B cell (primary cell): ENCODE results near the gene NPC2. TPM values are rescaled to one million over a fixed set of nuclear protein-coding genes. Genes with fewer than 3 reads are reported as not detected.
A peak's percentile ranks its signal among the peaks of the same experiment; 100 is the strongest.

Experiments
- ATAC-seq: fragments of 200-7000 bp; cut with Tn5 transposase; one replicate; pipeline ENCODE4 v1.10.0; 2021; ENCODE audit warnings: low read depth, mild to moderate bottlenecking, moderate number of reproducible peaks, moderate library complexity
- CTCF ChIA-PET: fragments of 350-600 bp; sonication (Branson Sonifier 250); formaldehyde crosslinking; loops from one replicate; lab custom pipeline; 2021; ENCODE audit warnings: antibody characterized with exemption, inconsistent platforms; lab: Charles Lee
- POLR2A ChIA-PET: fragments of 350-600 bp; sonication (Branson Sonifier 250); formaldehyde crosslinking; loops from one replicate; lab custom pipeline; 2021; ENCODE audit warnings: antibody characterized with exemption; lab: Charles Lee
- DNase-seq: peaks from one replicate; pipeline ENCODE4 v3.0.0; 2013
- H2AFZ ChIP-seq: 2 replicates; pipeline ENCODE4 v1.6.1; 2012; ENCODE audit warnings: mild to moderate bottlenecking, low read depth, low read length; ENCODE audit not compliant: insufficient read depth, poor library complexity, severe bottlenecking
- H3K27ac ChIP-seq, 2 donors: 1 replicate in 1 of 2; 2 replicates in 1 of 2; pipeline ENCODE4 v1.5.1; 2012 to 2013; ENCODE audit warnings: low read length in 2 of 2, mild to moderate bottlenecking in 2 of 2, moderate library complexity in 1 of 2
- H3K27me3 ChIP-seq, 4 experiments: fragments of 200-600 bp in 1 of 4; sonication (generic) in 1 of 4; replicated peaks in 1 of 4; 1 replicate in 2 of 4; 2 replicates in 2 of 4; pipeline versions ENCODE4 v1.6.1 to v1.7.0; 2013 to 2016; ENCODE audit warnings: low read length in 3 of 4, mild to moderate bottlenecking in 2 of 4, mixed read lengths in 1 of 4, moderate library complexity in 1 of 4; ENCODE audit not compliant: insufficient read depth in 4 of 4, control insufficient read depth in 3 of 4; ENCODE audit errors: control extremely low read depth in 1 of 4
- H3K36me3 ChIP-seq, 2 experiments: replicated peaks in 1 of 2; 1 replicate in 1 of 2; 2 replicates in 1 of 2; pipeline versions ENCODE4 v1.6.1 to v1.7.1; 2013; ENCODE audit warnings: low read length in 1 of 2; ENCODE audit not compliant: insufficient read depth in 2 of 2, control insufficient read depth in 1 of 2; ENCODE audit errors: control extremely low read depth in 1 of 2, extremely low read depth in 1 of 2
- H3K4me1 ChIP-seq, 2 donors: fragments of 200-600 bp in 1 of 2; sonication (generic) in 1 of 2; 1 replicate in 1 of 2; 2 replicates in 1 of 2; pipeline versions ENCODE4 v1.5.1 to v1.6.1; 2013 to 2017; ENCODE audit warnings: low read length in 2 of 2; ENCODE audit not compliant: control insufficient read depth in 2 of 2, insufficient read depth in 2 of 2
- H3K4me2 ChIP-seq: replicated peaks from 2 replicates; pipeline ENCODE3; 2012; ENCODE audit warnings: mild to moderate bottlenecking, low read depth, low read length; ENCODE audit not compliant: poor library complexity, severe bottlenecking
- H3K4me3 ChIP-seq, 5 experiments: fragments of 200-600 bp in 1 of 5; sonication (generic) in 1 of 5; 1 replicate in 3 of 5; 2 replicates in 2 of 5; pipeline versions ENCODE4 v1.5.1 to v1.7.0; 2011 to 2016; ENCODE audit warnings: low read length in 4 of 5, mild to moderate bottlenecking in 4 of 5, low read depth in 2 of 5, control low read depth in 1 of 5, moderate library complexity in 1 of 5; ENCODE audit not compliant: insufficient read depth in 1 of 5; ENCODE audit errors: control extremely low read depth in 1 of 5, extremely low read depth in 1 of 5
- H3K79me2 ChIP-seq: fragments of 200-600 bp; sonication (generic); one replicate; pipeline ENCODE4 v1.6.0; 2016; ENCODE audit warnings: low read length; ENCODE audit not compliant: control insufficient read depth, insufficient read depth
- H3K9ac ChIP-seq: fragments of 200-600 bp; sonication (generic); 2 replicates; pipeline ENCODE4 v1.6.1; 2017; ENCODE audit warnings: mild to moderate bottlenecking, low read length, moderate library complexity
- H3K9me3 ChIP-seq, 3 donors: one replicate each; pipeline versions ENCODE4 v1.6.1 to v1.7.1; 2013; ENCODE audit warnings: low read length in 2 of 3; ENCODE audit not compliant: control insufficient read depth in 2 of 3, insufficient read depth in 1 of 3; ENCODE audit errors: control extremely low read depth in 1 of 3
- H4K20me1 ChIP-seq: 2 replicates; pipeline ENCODE4 v1.6.0; 2012; ENCODE audit warnings: mild to moderate bottlenecking, low read length; ENCODE audit not compliant: insufficient read depth, control insufficient read depth, poor library complexity, severe bottlenecking
- H3K27ac Mint-ChIP-seq: one replicate; pipeline ENCODE4 v1.8.0; 2021; ENCODE audit warnings: mixed read lengths
- H3K27me3 Mint-ChIP-seq: one replicate; pipeline ENCODE4 v1.8.0; 2021; ENCODE audit warnings: mixed read lengths
- H3K4me1 Mint-ChIP-seq: one replicate; pipeline ENCODE4 v1.8.0; 2021; ENCODE audit warnings: mixed read lengths
- H3K4me3 Mint-ChIP-seq: one replicate; pipeline ENCODE4 v1.8.0; 2021; ENCODE audit warnings: mixed read lengths
- H3K9me3 Mint-ChIP-seq: one replicate; pipeline ENCODE4 v1.8.0; 2022; ENCODE audit warnings: mixed read lengths; ENCODE audit not compliant: insufficient read depth
- EZH2 ChIP-seq: IDR thresholded peaks from 2 replicates; pipeline ENCODE4 v1.6.1; 2012; ENCODE audit warnings: borderline replicate concordance, low read depth, mild to moderate bottlenecking, moderate library complexity, low read length; ENCODE audit not compliant: insufficient read depth, poor library complexity, severe bottlenecking
- WGBS: methylation state at CpG from one replicate; pipeline ENCODE4 v1.1.5; 2013; ENCODE audit warnings: missing lambda C conversion rate; ENCODE audit not compliant: insufficient coverage; 5-methylcytosine and 5-hydroxymethylcytosine counted together
- intact Hi-C: fragments of 100-400 bp; cut with micrococcal nuclease; formaldehyde crosslinking; loops from one replicate; pipeline ENCODE4 v1.10.0; 2022
- polyA plus RNA-seq: library from polyadenylated mRNA; depleted of rRNA; stranded (reverse); fragments of >200 nt; gene quantifications from 2 replicates; pipeline ENCODE4 v1.2.3, GENCODE V29; 2012
- total RNA-seq, 2 donors: library from RNA; stranded (reverse); fragments of 120-200 nt in 1 of 2; gene quantifications; 1 replicate in 1 of 2; 2 replicates in 1 of 2; pipeline versions ENCODE4 v1.2.3 to v1.2.4, GENCODE V29; 2013 to 2022
- TF ChIP-seq, protein P1 (sequence below): fragments of 200-600 bp; IDR thresholded peaks from one replicate; pipeline ENCODE4 v1.8.0; 2022; ENCODE audit warnings: antibody characterized with exemption, mild to moderate bottlenecking

The NPC2 gene
- total and polyA plus RNA-seq, 2 donors (not counting 1 experiment from before 2014, with no cell fraction given): 93.8 to 154 TPM

DNA sequence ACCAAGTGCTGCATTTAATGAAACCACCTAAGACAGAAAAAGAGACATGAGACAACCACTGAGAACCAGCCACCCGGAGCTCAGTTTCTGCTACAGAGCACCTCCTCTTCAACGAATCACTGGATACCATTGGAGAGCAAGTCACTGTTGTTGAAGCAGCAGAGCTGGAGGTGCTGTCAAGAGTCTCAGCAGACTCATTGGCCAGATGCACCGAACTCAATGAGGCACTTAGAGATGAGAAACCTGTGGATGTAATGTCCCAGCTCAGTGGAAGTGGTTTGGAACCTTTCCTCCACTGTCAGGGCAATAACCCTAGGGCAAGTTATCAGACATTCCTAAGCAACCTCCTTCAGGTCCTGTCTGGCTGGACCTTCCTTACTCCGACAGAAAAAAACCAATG lies 13.1 kb downstream of the NPC2 start:
- Histone ChIP-seq H4K20me1 (no peaks in the 10 kb centered on the region), H2AFZ (no peak overlapping the region), H3K4me2 (no peak overlapping the region), H3K27me3 (no peaks in the 10 kb centered on the region), H3K9me3 (no peaks in the 10 kb centered on the region), H3K36me3 (peaks cover 14 to 64% of the 10 kb centered on the region in 2 experiments), H3K79me2 (no peaks in the 10 kb centered on the region), H3K27ac (no peak overlapping the region), H3K4me3 (no peak overlapping the region), H3K9ac (no peak overlapping the region), H3K4me1 (no peaks in the 10 kb centered on the region)
- WGBS: 100% methylated on average over 2 of the region's 4 CpGs
- ChIA-PET CTCF (interaction anchor here (1.1 to 4.9 kb wide), 6 partner anchors 25 to 132 kb away, joined by 4 to 48 read pairs (median 9); partner anchors contain the start of gene LTBP2), POLR2A (no interaction called here)
- Mint-ChIP-seq H3K27me3 (no peaks in the 10 kb centered on the region), H3K4me1 (no peaks in the 10 kb centered on the region), H3K27ac (no peak overlapping the region), H3K9me3 (no peaks in the 10 kb centered on the region), H3K4me3 (no peak overlapping the region)
- ATAC-seq (no peak), DNase-seq (no peak)
- intact Hi-C loops: no loop called here
- no peak for TF ChIP-seq EZH2
- TF ChIP-seq, protein P1, sequence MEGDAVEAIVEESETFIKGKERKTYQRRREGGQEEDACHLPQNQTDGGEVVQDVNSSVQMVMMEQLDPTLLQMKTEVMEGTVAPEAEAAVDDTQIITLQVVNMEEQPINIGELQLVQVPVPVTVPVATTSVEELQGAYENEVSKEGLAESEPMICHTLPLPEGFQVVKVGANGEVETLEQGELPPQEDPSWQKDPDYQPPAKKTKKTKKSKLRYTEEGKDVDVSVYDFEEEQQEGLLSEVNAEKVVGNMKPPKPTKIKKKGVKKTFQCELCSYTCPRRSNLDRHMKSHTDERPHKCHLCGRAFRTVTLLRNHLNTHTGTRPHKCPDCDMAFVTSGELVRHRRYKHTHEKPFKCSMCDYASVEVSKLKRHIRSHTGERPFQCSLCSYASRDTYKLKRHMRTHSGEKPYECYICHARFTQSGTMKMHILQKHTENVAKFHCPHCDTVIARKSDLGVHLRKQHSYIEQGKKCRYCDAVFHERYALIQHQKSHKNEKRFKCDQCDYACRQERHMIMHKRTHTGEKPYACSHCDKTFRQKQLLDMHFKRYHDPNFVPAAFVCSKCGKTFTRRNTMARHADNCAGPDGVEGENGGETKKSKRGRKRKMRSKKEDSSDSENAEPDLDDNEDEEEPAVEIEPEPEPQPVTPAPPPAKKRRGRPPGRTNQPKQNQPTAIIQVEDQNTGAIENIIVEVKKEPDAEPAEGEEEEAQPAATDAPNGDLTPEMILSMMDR: no peak

DNA sequence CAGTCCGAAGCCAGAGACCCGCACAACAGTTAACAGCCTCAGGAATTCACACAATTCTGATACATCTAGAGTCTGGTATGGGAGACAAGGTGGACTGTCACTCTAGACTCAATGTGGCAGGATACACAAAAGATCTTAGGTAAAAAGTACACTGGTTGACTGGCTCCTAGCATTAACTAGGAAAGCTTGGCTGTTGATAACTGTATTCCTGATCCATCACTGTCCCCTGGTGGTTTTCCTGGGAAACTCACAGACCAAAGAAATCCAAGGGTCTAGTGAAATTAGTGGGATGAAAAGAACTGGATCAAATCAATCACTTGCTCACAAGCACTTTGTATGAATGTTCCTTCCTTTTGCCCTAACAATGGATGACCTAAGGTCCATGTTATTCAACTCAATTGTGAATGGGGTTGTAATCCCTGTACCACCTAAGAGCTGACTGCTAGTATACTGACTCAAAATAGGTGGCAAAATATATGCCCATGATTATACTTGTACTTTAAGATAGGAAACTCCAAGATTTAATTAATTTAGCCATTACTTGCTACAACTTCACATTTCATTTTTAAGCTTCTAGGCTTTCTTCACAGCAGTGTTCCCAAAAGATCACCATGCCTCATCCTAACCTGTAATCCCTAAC lies 14.0 kb downstream of the NPC2 start:
- peaks cover 14 to 64% of the 10 kb centered on the region in 2 experiments for H3K36me3 ChIP-seq
- Mint-ChIP-seq H3K4me1 (no peaks in the 10 kb centered on the region), H3K9me3 (no peaks in the 10 kb centered on the region), H3K4me3 (no peak overlapping the region), H3K27ac (no peak overlapping the region), H3K27me3 (no peaks in the 10 kb centered on the region)
- H3K9ac ChIP-seq: no peak overlapping the region
- no peak for TF ChIP-seq EZH2
- TF ChIP-seq, protein P1: peak; percentile 68
- H3K27ac ChIP-seq: no peak overlapping the region
- no peaks in the 10 kb centered on the region for H3K9me3 ChIP-seq
- ATAC-seq (no peak), DNase-seq (peak; percentile 36)
- H3K27me3 ChIP-seq: no peaks in the 10 kb centered on the region
- CTCF ChIA-PET: interaction anchor here (0.7 to 4.9 kb wide), 14 partner anchors 19 to 1184 kb away, joined by 3 to 48 read pairs (median 4); partner anchors contain the start of genes LTBP2 and SYNDIG1L
- H2AFZ ChIP-seq: no peak overlapping the region
- intact Hi-C loops: loop anchor here (1.0 kb wide), 1 partner anchor 117 kb away; no protein-coding TSS in a partner anchor
- WGBS: no CpG with 5 or more reads among the region's 2 CpGs
- POLR2A ChIA-PET: no interaction called here
- no peak overlapping the region for H3K4me3 ChIP-seq
- no peaks in the 10 kb centered on the region for H4K20me1 ChIP-seq
- no peak overlapping the region for H3K4me2 ChIP-seq
- H3K4me1 ChIP-seq: no peaks in the 10 kb centered on the region
- no peaks in the 10 kb centered on the region for H3K79me2 ChIP-seq
